GM18505 (cell line): ENCODE data around the gene TRAPPC10.

Experiments used
- ATAC-seq: cut with Tn5 transposase; IDR thresholded peaks from one replicate; pipeline ENCODE4 v1.9.1; 2021; ENCODE audit not compliant: unreplicated experiment
- POLR2A ChIP-seq: IDR thresholded peaks from 4 replicates; pipeline ENCODE4 v1.6.1; 2011; ENCODE audit warnings: borderline replicate concordance; ENCODE audit not compliant: insufficient read depth, insufficient read length; ENCODE audit errors: extremely low read depth

The TRAPPC10 gene

DNA sequence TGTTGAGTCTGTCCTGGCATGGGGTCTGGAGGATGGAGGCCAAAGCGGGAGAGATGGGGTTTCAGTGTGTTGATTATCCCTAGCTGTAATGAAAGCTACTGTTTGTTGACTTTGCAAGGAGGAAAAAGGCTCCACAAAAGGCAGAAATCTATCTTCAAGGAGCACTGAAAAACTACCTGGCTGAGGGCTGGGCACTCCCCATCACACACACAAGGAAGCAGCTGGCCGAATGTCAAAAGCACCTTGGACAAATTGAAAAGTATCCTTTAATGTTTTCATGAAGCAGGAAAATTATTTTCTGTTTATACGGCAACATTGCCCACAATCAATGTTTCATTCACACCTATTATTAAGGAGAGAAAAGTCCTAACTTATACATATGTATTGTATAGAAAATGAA is 67.3 kb downstream of the TRAPPC10 start:
- no peak for ATAC-seq

DNA sequence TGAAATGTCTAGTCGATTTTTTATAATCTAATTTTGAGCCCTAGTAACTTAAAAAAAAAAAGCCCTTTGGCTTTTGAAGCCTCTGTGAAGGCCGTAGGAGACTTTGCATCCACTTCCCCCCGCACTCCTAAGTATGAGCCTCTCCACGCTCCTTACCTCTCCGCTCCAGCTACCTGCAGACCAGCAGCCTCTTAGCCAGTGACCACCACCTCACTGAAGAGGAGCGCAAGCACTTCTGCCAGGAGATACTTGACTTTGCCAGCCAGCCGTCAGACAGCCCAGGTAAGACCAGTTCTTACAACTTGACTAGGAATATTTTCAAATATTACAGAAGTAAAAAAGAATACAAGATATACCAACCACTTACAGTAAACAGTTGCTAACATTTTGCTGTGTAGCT is 67.7 kb downstream of the TRAPPC10 start:
- ATAC-seq: no peak

More for the DNA sequence above, 67.3 kb downstream of the TRAPPC10 start:
- TF ChIP-seq POLR2A: no peak

DNA sequence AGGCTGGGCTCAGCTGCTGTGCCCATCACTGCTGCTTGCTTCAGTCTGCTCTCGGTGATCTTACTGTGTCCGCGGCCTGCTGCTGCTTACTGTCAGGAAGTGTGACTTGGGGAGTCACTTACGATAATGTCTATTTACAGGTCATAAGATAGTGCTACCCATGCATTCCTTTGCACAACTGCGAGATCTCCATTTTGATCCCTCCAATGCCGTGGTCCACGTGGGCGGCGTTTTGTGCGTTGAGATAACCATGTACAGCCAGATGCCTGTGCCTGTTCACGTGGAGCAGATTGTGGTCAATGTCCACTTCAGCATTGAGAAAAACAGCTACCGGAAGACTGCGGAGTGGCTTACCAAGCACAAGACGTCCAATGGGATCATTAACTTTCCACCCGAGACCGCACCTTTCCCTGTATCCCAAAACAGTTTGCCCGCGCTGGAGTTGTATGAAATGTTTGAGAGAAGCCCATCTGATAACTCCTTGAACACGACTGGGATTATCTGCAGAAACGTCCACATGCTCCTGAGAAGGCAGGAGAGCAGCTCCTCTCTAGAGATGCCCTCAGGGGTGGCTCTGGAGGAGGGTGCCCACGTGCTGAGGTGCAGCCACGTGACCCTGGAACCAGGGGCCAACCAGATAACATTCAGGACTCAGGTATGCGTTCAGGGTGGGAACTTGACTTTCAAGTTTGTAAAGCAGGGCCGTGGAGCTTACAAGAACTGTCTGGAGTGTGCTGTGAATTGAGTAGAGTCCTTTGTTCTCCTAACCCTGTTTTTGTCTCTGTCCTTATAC is 70.7 kb downstream of the TRAPPC10 start:
- TF ChIP-seq POLR2A: no peak
- no peak for ATAC-seq

More for the DNA sequence above, 67.7 kb downstream of the TRAPPC10 start:
- TF ChIP-seq POLR2A: no peak

DNA sequence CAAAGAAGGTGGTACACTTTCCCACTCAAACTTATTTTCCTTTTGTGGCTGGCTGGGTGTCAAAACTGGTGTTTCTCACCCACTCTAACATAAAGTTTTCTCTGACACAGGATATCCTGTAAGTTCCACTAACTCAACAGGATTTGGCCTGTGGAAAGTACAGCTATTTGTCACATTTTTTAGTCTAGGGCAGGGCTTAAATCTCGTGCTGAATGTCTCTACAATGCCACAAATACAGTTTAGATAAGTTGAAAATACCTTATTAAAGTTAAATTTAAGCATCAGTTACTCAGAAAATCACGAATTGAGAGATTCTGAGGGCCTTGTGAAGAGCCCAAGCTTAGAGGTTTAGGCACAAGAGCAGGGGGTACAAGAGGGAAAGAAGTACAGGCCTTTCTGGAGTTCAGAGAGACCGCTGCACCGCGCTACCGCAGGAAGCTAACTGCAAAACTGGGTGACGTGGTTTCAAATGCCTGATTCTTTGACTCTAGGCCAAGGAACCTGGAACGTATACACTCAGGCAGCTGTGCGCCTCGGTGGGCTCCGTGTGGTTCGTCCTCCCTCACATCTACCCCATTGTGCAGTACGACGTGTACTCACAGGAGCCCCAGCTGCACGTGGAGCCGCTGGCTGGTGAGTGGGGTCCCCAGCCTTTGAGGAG is 71.7 kb downstream of the TRAPPC10 start:
- no peak for ATAC-seq
- no peak for TF ChIP-seq POLR2A

DNA sequence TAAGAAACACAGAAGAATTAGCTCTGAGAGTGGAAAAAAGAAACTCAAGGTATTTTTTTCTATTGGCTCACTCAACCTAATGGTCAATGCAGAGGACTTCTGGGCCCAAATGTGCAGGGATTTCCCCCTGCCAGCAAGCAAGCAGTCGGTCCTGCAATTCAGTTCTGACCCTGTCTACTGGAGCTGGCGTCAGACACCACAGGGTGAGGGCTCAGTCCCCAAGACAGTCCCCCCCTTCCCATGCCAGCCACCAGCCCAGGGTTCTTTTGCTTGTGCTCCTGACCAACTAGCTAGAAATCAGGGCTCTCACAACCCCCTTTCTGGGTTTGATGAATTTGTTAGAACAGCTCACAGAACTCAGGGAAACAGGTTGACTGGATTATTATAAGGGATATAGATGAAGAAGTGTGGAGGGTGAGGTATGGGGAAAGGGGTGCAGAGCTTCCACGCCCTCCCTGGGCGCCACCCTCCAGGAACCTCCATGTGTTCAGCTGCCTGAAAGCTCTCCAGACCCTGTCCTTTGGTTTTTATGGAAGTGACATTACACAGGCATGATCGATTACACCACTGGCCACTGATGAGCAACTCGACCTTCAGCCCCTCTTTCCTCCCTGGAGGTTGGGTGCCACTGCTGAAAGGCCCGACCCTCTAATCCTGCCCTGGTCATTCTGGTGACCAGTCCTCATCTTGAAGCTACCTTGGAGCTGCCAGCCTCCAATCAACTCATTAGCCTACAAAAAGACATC is 72.6 kb downstream of the TRAPPC10 start:
- TF ChIP-seq POLR2A: no peak
- no peak for ATAC-seq

DNA sequence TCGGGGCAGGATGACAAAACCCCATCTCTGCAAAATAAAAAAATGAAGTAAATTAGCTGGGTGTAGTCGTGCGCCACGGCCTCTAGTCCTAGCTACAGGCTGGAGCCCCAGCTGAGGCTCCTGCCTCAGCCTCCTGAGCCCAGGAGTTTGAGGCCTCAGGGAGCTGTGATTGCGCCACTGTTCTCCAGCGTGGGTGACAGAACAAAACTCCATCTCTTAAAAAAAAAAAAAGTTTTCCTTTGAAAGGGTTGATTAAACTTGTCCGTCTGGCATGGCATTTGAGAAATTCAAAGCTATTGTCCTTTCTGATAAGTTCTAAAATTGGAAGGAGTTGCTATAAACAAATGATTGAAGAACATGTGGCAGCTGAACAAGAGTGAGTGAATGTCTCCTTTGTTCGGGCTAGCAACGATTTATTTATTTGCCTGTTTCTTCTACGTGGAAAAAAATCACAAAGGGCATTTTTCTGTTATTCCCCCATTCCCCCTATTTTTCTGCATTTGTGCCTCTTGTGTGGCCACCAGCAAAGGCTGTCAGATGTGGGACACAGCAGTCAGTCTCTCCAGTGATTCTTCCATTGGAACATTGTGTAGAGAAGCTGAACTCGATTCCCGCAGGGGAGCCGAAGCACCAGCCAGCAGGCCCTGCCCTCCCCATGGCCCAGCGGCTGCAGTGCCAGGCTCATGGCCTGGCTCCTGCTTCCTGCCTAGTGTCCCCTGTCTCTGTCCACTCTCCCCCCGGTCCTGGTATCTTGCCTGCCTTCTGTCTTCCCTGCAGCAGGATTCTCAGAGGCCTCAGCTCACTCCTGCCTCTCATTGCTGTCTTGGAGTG is 73.6 kb downstream of the TRAPPC10 start:
- no peak for TF ChIP-seq POLR2A
- no peak for ATAC-seq

DNA sequence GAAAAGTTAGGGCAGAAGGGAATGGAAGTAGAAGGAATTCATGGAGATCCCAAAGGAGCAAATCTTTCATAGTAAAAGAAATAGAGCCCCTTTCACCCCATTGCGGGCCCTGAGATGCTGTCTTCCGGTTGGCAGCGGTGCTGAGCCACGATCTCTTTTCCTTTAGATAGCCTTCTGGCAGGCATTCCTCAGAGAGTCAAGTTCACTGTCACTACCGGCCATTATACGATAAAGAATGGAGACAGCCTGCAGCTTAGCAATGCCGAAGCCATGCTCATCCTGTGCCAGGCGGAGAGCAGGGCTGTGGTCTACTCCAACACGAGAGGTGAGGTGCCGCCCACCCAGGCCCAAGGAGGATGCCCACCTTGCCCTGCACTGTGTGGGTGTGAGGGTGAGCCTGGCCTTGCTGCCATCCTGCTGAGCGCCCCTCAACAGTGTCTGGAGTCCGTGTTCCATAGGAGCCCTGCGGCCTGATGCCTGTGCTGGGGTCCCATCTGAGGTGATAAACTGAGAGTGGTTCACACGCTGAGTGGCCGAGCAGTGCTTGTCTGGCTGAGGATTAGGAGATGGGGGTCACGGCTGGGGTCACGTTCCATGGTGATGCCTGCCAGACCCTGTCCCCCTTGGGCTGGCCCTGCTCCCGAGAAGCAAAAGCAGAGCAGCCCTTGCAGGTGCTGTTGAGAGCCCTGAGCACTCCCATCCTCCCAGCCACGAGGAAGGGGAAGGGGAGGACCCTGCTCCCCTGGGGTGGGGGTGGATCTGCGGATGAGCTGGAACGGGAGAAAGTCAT is 74.7 kb downstream of the TRAPPC10 start:
- no peak for ATAC-seq
- TF ChIP-seq POLR2A: no peak

DNA sequence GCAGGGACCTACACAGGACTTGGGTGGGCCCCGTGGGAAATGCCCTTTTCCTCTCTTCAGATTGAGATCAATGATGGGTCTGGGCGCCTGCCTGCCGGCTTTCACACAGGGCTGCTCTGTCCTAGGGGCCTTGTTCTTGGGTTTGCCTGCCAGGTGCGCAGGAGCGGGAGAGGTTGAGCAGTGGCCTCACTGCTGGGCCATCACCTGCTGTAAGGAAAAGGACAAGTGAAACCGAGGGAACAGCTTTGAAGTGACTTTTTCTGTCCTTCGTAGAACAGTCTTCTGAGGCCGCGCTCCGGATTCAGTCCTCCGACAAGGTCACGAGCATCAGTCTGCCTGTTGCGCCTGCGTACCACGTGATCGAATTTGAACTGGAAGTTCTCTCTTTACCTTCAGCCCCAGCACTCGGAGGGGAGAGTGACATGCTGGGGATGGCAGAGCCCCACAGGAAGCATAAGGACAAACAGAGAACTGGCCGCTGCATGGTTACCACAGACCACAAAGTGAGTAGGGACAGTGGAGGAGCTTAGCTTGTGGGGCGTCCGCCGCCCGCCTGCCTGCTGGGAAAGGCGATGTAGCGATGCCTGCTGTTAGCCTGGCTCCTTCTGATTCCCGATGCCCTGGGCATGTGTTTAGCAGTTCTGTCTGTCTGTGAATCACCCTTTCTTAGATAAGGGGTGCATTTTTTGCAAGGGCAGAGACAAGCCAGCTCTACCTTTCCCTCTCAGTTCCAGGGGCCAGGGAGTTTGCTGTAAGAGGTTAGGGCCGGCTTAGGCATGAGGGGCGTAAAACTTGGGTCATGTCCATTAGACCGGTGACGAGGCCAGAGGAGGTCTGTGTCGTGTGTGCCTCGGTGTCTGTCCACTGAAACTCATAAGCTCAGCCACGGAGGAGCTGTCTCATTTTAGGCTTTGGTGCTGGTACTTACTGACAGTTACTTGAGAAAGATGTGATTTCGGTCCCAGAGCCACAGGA is 75.6 kb downstream of the TRAPPC10 start:
- no peak for ATAC-seq
- TF ChIP-seq POLR2A: no peak

DNA sequence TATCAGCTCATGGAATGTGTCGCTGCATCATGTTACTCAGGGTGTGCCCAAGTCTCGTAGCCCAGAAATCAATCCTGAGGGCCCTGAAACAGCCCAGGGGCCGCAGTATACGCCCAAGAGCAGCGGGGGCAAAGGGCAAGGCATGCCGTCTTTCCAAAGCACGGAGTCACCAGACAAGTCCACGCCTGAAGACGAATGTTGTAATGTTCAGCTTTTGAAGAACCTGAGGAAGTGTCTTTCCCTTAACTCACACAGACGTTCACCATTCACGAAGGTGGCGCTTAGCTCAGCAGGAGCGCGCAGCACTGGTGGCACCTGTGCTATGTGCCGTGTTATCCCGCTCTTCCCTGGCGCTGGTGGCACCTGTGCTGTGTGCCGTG is 76.3 kb downstream of the TRAPPC10 start:
- TF ChIP-seq POLR2A: no peak
- no peak for ATAC-seq

DNA sequence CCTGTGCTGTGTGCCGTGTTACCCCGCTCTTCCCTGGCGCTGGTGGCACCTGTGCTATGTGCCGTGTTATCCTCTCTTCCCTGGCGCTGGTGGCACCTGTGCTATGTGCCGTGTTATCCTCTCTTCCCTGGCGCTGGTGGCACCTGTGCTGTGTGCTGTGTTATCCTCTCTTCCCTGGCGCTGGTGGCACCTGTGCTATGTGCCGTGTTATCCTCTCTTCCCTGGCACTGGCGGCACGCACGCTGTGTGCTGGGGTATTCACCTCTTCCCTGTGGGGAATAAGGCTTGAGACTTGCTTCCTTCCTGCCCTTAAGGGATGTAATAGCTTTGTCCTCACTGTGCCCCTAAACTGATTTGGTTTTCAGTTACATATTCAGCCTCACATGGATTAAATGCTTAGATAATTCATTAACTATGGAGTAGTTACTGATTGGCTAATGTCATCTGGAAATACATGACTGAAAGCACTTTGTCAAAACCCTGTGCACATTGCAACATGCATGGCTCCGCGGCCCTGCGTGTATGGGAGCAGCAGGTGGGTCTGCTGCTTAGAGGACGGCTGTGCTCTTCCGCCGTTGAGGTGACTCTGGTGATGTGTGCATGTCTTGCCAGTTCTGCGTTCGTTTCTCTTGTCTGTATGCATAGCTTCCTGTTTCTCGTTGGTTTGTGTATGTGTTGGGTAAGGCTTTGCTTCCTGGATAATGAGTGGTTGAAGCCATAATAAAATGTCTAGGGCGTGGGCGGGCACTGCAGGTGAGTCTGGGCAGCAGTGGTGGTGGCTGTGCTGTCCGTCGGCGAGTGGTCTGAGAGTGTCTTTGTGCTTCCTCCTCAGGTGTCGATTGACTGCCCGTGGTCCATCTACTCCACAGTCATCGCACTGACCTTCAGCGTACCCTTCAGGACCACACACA is 77.1 kb downstream of the TRAPPC10 start:
- no peak for TF ChIP-seq POLR2A
- no peak for ATAC-seq

DNA sequence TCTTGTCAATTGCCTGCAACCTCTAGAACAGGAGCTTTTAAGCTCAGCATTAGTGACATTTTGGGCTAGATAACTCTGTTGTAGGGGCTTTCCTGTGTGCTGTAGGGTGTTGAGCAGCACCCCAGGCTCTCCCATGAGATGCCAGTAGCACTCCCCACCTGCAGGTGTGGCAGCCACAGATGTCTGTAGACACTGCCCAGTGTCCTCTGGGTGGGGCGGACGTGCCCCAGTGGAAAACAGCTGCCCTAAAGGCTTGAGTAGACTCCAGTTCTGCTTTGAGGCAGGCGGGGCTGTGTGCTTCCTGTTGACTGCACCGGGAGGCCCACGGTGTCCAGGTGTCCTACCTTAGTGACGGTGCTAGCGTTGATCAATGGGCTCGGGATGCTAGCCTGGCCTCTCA is 78.2 kb downstream of the TRAPPC10 start:
- no peak for TF ChIP-seq POLR2A
- no peak for ATAC-seq

DNA sequence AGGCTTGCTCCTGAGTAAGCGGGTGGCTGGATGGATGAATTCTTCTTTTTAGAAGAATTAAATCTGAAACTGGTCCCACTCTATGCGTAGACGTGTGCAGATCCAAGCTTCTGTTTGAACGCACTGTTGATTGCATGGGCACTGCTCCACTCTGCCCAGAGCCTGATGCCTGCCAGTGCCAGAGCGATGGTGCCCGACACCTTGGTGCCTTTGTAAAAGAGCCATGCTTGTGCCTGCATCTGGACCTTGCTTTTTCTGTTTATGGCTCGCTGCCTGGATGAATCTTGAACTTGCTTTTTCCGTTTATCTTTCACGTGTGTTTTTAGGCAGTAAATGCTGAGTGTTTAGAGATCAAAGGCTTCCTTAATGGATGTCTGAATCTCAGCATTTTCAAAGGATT is 80.1 kb downstream of the TRAPPC10 start:
- ATAC-seq: no peak

More for the DNA sequence above, 80.1 kb downstream of the TRAPPC10 start:
- TF ChIP-seq POLR2A: no peak
